HCT116 (cell line): Measurements from ENCODE around the gene IMPDH1. TPM values are rescaled to one million over a fixed set of nuclear protein-coding genes. Genes with fewer than 3 reads are reported as not detected.

Experiments used
- ATAC-seq: fragments of 200-7000 bp; cut with Tn5 transposase; 2 replicates; pipeline ENCODE4 v1.9.1; 2020; ENCODE audit warnings: mild to moderate bottlenecking, moderate library complexity
- BruUV-seq: library from RNA; stranded (reverse); fragments of 400-500 nt; replicated peaks from 2 replicates; lab custom pipeline; 2021; lab: Mats Ljungman, UMichigan
- CTCF ChIA-PET: fragments of 300-600 bp; sonication (Branson Sonifier 250); formaldehyde crosslinking; loops from one replicate; lab custom pipeline; 2021; ENCODE audit warnings: antibody characterized with exemption; lab: Charles Lee
- POLR2A ChIA-PET: fragments of 300-600, 350-600 bp; sonication (Branson Sonifier 250); formaldehyde crosslinking; loops from one replicate; lab custom pipeline; 2021; ENCODE audit warnings: antibody characterized with exemption; lab: Charles Lee
- RAD21 ChIA-PET, 2 experiments: fragments of 300-600 bp; sonication (Branson Sonifier 250); formaldehyde crosslinking; loops; one replicate each; lab custom pipeline; 2023; ENCODE audit warnings: low total read pairs in 2 of 2; ENCODE audit not compliant: uncharacterized antibody in 2 of 2, unreplicated experiment in 2 of 2, low non-redundant PET in 1 of 2; lab: Charles Lee
- DNase-seq: peaks from one replicate; pipeline ENCODE4 v3.0.0-alpha.2; 2010; ENCODE audit warnings: low read depth, low spot score
- H2AFZ ChIP-seq: fragments of 200-600 bp; shearing (Covaris generic), sonication (generic); 2 replicates; pipeline ENCODE4 v1.6.1; 2017; ENCODE audit warnings: low read depth, mixed run types, mixed read lengths, antibody characterized with exemption, low read length; ENCODE audit not compliant: poor library complexity, severe bottlenecking
- H3K27ac ChIP-seq: 2 replicates; pipeline ENCODE4 v1.5.1; 2012; ENCODE audit warnings: low read depth, low read length
- H3K27me3 ChIP-seq: fragments of 200-600 bp; sonication (generic); 2 replicates; pipeline ENCODE4 v1.6.1; 2016; ENCODE audit warnings: mixed run types, low read length, mixed read lengths; ENCODE audit not compliant: insufficient read depth
- H3K36me3 ChIP-seq, 2 experiments: fragments of 200-500 bp in 1 of 2; fragments of 200-600 bp in 1 of 2; sonication (Bioruptor generic) in 1 of 2; sonication (generic) in 1 of 2; 2 replicates each; pipeline versions ENCODE4 v1.5.1 to v1.6.1; 2014 to 2016; ENCODE audit warnings: low read length in 2 of 2, inconsistent platforms in 1 of 2, mixed read lengths in 1 of 2, mixed run types in 1 of 2; ENCODE audit not compliant: insufficient read depth in 2 of 2, control insufficient read depth in 1 of 2
- H3K4me1 ChIP-seq, 2 experiments: fragments of 200-600 bp in 1 of 2; sonication (generic) in 1 of 2; 2 replicates each; pipeline versions ENCODE4 v1.5.1 to v1.6.1; 2012 to 2017; ENCODE audit warnings: low read length in 2 of 2, inconsistent platforms in 1 of 2, mild to moderate bottlenecking in 1 of 2, mixed read lengths in 1 of 2, mixed run types in 1 of 2, moderate library complexity in 1 of 2; ENCODE audit not compliant: insufficient read depth in 2 of 2, control insufficient read depth in 1 of 2
- H3K4me2 ChIP-seq: fragments of 200-600 bp; sonication (generic); 2 replicates; pipeline ENCODE4 v1.6.1; 2017; ENCODE audit warnings: mixed run types, low read length, mixed read lengths
- H3K4me3 ChIP-seq, 2 experiments: fragments of 200-600 bp in 1 of 2; sonication (generic) in 1 of 2; replicated peaks in 1 of 2; 2 replicates each; pipeline ENCODE4 v1.5.1; 2011 to 2016; ENCODE audit warnings: low read length in 2 of 2, control low read depth in 1 of 2, low read depth in 1 of 2, mild to moderate bottlenecking in 1 of 2, mixed read lengths in 1 of 2, mixed run types in 1 of 2
- H3K79me2 ChIP-seq: fragments of 200-600 bp; sonication (generic); 2 replicates; pipeline ENCODE4 v1.6.1; 2017; ENCODE audit warnings: mild to moderate bottlenecking, mixed run types, low read length, moderate library complexity, mixed read lengths; ENCODE audit not compliant: insufficient read depth
- H3K9ac ChIP-seq: fragments of 200-600 bp; sonication (generic); 2 replicates; pipeline ENCODE4 v1.6.1; 2016; ENCODE audit warnings: low read length, mixed read lengths
- H3K9me2 ChIP-seq: fragments of 200-600 bp; sonication (generic), shearing (Covaris generic); 2 replicates; pipeline ENCODE4 v1.6.1; 2017; ENCODE audit warnings: mixed run types, mild to moderate bottlenecking, moderate library complexity; ENCODE audit not compliant: insufficient read depth
- H3K9me3 ChIP-seq, 2 experiments: fragments of 200-500 bp in 1 of 2; fragments of 200-600 bp in 1 of 2; sonication (Bioruptor generic) in 1 of 2; sonication (generic) in 1 of 2; 2 replicates each; pipeline ENCODE4 v1.6.1; 2014 to 2017; ENCODE audit warnings: low read length in 2 of 2, mixed read lengths in 2 of 2, inconsistent platforms in 1 of 2, low read depth in 1 of 2, mild to moderate bottlenecking in 1 of 2, mixed run types in 1 of 2, moderate library complexity in 1 of 2; ENCODE audit not compliant: control insufficient read depth in 1 of 2, insufficient read depth in 1 of 2
- H4K20me1 ChIP-seq: fragments of 200-600 bp; sonication (generic), shearing (Covaris generic); 2 replicates; pipeline ENCODE4 v1.6.1; 2017; ENCODE audit warnings: mixed run types, mild to moderate bottlenecking, moderate library complexity; ENCODE audit not compliant: insufficient read depth
- CBX3 ChIP-seq: IDR thresholded peaks from 2 replicates; pipeline ENCODE4 v1.6.1; 2012; ENCODE audit warnings: low read depth
- CEBPB ChIP-seq: IDR thresholded peaks from 2 replicates; pipeline ENCODE4 v1.6.1; 2012; ENCODE audit warnings: low read depth
- EGR1 ChIP-seq: IDR thresholded peaks from 2 replicates; pipeline ENCODE4 v1.6.1; 2012; ENCODE audit warnings: low read depth
- ELF1 ChIP-seq: IDR thresholded peaks from 2 replicates; pipeline ENCODE4 v1.6.1; 2012; ENCODE audit warnings: low read depth, borderline replicate concordance
- EZH2 ChIP-seq: fragments of 200-600 bp; sonication (generic); IDR thresholded peaks from 2 replicates; pipeline ENCODE4 v1.6.1; 2017; ENCODE audit warnings: antibody characterized with exemption, mixed run types
- EZH2phosphoT487 ChIP-seq: fragments of 200-600 bp; IDR thresholded peaks from 2 replicates; pipeline ENCODE4 v1.6.1; 2018; ENCODE audit warnings: antibody characterized with exemption, borderline replicate concordance
- FOSL1 ChIP-seq: IDR thresholded peaks from 2 replicates; pipeline ENCODE4 v1.6.1; 2012; ENCODE audit warnings: low read depth
- JUND ChIP-seq: IDR thresholded peaks from 2 replicates; pipeline ENCODE4 v1.6.1; 2012
- POLR2A ChIP-seq: IDR thresholded peaks from 2 replicates; pipeline ENCODE4 v1.7.0; 2011; ENCODE audit warnings: borderline replicate concordance; ENCODE audit not compliant: insufficient read depth, insufficient read length; ENCODE audit errors: extremely low read depth
- POLR2AphosphoS5 ChIP-seq: IDR thresholded peaks from 2 replicates; pipeline ENCODE4 v1.6.1; 2011; ENCODE audit warnings: mild to moderate bottlenecking, low read depth, low read length, moderate library complexity
- RAD21 ChIP-seq: IDR thresholded peaks from 2 replicates; pipeline ENCODE4 v1.6.1; 2012; ENCODE audit warnings: low read depth, mild to moderate bottlenecking
- SIN3A ChIP-seq: IDR thresholded peaks from 2 replicates; pipeline ENCODE4 v1.6.1; 2012; ENCODE audit warnings: low read depth
- SP1 ChIP-seq: IDR thresholded peaks from 2 replicates; pipeline ENCODE4 v1.6.1; 2012; ENCODE audit warnings: low read depth
- SRF ChIP-seq: IDR thresholded peaks from 2 replicates; pipeline ENCODE4 v1.6.1; 2012; ENCODE audit warnings: low read depth
- TCF7L2 ChIP-seq: IDR thresholded peaks from 2 replicates; pipeline ENCODE4 v1.7.0; 2011; ENCODE audit warnings: borderline replicate concordance, inconsistent platforms; ENCODE audit not compliant: insufficient read depth, insufficient read length; ENCODE audit errors: extremely low read depth
- YY1 ChIP-seq: IDR thresholded peaks from 2 replicates; pipeline ENCODE4 v1.6.1; 2011; ENCODE audit warnings: low read length, low read depth, moderate library complexity, mild to moderate bottlenecking; ENCODE audit not compliant: insufficient replicate concordance; ENCODE audit errors: extremely low read depth
- ZNF274 ChIP-seq: fragments of 200-500 bp; sonication (Bioruptor generic); IDR thresholded peaks from 2 replicates; pipeline ENCODE4 v1.6.1; 2014; ENCODE audit warnings: mild to moderate bottlenecking, low read depth, low read length, inconsistent platforms
- intact Hi-C: fragments of 100-400 bp; cut with micrococcal nuclease; formaldehyde crosslinking; loops from 2 replicates; pipeline ENCODE4 v1.10.0; 2022
- total RNA-seq: library from RNA; stranded (reverse); gene quantifications from one replicate; pipeline ENCODE4 v1.2.1, GENCODE V29; 2021; ENCODE audit not compliant: unreplicated experiment
- TF ChIP-seq, protein P1 (sequence below): IDR thresholded peaks from 2 replicates; pipeline ENCODE4 v1.6.1; 2012
- TF ChIP-seq, protein P2 (sequence below): IDR thresholded peaks from 2 replicates; pipeline ENCODE4 v1.6.1; 2012
- TF ChIP-seq, protein P3 (sequence below), 3 experiments: fragments of 200-600 bp in 1 of 3; sonication (generic) in 1 of 3; IDR thresholded peaks in 2 of 3; conservative IDR thresholded peaks in 1 of 3; 2 replicates each; pipeline ENCODE4 v1.5.1; 2012 to 2017; ENCODE audit warnings: low read depth in 2 of 3, low read length in 2 of 3, antibody characterized with exemption in 1 of 3, borderline replicate concordance in 1 of 3, control low read depth in 1 of 3, mild to moderate bottlenecking in 1 of 3, mixed read lengths in 1 of 3, mixed run types in 1 of 3, moderate library complexity in 1 of 3; ENCODE audit not compliant: insufficient read depth in 1 of 3

Gene IMPDH1
- total RNA-seq, 1 experiment from 2014 or later, result 98.2 TPM

DNA sequence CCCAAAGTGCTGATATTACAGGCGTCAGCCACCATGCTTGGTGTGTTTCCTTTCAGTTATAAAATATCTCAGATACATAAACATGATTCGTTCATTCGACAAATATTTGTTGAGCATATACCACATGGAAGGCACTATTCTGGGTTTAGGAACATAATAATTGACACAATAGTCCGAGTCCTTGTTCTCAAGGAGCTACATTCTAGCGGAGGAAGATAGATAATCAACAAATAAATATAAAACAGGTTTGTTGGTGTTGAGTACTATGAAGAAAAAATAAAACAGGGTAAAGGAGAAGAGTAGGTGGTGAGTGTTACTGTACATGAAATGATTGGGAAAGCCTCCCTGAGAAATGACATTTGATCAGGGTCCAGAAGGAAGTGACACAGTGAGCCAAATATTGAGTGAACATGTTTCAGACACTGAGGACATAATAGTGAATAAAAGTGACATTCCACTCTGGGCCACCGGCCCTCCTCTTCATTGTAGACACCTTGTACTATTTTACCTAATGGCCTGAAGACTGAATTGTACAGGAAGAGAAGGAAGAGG lies 39.0 kb upstream of the IMPDH1 start:
- Histone ChIP-seq H3K9ac (no peak overlapping the region), H3K4me1 (no peaks in the 10 kb centered on the region), H3K9me2 (no peaks in the 10 kb centered on the region), H3K4me3 (no peak overlapping the region), H3K9me3 (no peaks in the 10 kb centered on the region), H3K36me3 (no peaks in the 10 kb centered on the region), H3K27ac (no peak overlapping the region), H3K4me2 (no peak overlapping the region), H3K79me2 (no peaks in the 10 kb centered on the region), H4K20me1 (no peaks in the 10 kb centered on the region), H2AFZ (no peak overlapping the region), H3K27me3 (0 out of 2 replicates have a peak, but pooled peaks cover 4% of the 10 kb centered on the region)
- ChIA-PET POLR2A (no interaction called here), CTCF (interaction anchor here (1.1 kb wide), 1 partner anchor 11 kb away, joined by 3 read pairs; no protein-coding TSS in a partner anchor), RAD21 (no interaction called here)
- BruUV-seq, result no TSS peak
- TF ChIP-seq JUND (no peak), EZH2phosphoT487 (no peak), CBX3 (no peak), CEBPB (no peak), SRF (no peak), EZH2 (no peak), ELF1 (no peak)
- ATAC-seq (no peak), DNase-seq (no peak)
- intact Hi-C loops, result no loop called here

DNA sequence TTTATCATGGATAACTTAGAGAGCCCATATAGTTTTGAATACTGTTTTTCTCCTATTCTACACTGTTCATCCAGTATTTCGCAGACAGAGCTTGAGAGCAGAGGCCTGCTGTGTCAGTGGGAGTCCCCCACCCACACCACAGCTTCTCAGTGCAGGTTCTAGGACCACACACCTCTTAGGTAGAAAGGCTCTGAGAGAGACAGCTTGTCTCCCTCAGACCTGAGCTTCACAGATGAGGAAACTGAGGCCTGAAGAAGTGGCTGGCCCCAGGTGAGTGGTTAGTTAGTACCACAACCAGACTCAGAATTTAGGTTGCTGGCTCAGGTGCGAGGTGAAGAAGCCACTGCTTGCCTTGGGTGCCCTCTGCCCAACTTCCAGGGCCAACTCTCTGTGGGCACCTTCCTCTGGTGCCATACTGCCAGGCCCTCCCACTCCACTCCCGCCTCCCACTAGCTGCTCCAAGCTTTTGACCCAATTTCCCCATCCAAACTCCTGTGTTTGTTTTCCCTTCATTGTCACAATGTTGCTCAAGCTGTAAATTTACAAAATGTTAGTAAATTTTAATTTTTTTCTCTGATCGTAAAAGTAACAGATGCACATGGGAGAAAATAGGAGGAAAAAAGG lies 38.3 kb upstream of the IMPDH1 start:
- Histone ChIP-seq H3K9me3 (no peaks in the 10 kb centered on the region), H3K9me2 (no peaks in the 10 kb centered on the region), H3K4me3 (no peak overlapping the region), H3K9ac (no peak overlapping the region), H3K36me3 (no peaks in the 10 kb centered on the region), H3K27me3 (0 out of 2 replicates have a peak, but pooled peaks cover 4% of the 10 kb centered on the region), H3K27ac (no peak overlapping the region), H3K4me2 (no peak overlapping the region), H2AFZ (no peak overlapping the region), H3K79me2 (no peaks in the 10 kb centered on the region), H3K4me1 (no peaks in the 10 kb centered on the region), H4K20me1 (no peaks in the 10 kb centered on the region)
- ChIA-PET RAD21 (no interaction called here), CTCF (interaction anchor here (1.1 kb wide), 1 partner anchor 12 kb away, joined by 3 read pairs; no protein-coding TSS in a partner anchor), POLR2A (no interaction called here)
- ATAC-seq (no peak), DNase-seq (no peak)
- BruUV-seq, result no TSS peak
- intact Hi-C loops, result no loop called here
- no peak for TF ChIP-seq CEBPB
- TF ChIP-seq, protein P1, sequence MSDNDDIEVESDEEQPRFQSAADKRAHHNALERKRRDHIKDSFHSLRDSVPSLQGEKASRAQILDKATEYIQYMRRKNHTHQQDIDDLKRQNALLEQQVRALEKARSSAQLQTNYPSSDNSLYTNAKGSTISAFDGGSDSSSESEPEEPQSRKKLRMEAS, result no peak
- TF ChIP-seq RAD21, result no peak
- no peak for TF ChIP-seq TCF7L2
- TF ChIP-seq ZNF274, result no peak
- TF ChIP-seq, protein P2, sequence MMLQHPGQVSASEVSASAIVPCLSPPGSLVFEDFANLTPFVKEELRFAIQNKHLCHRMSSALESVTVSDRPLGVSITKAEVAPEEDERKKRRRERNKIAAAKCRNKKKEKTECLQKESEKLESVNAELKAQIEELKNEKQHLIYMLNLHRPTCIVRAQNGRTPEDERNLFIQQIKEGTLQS, result no peak
- no peak for TF ChIP-seq JUND
- no peak for TF ChIP-seq CBX3
- TF ChIP-seq EZH2phosphoT487, result no peak
- TF ChIP-seq POLR2A, result no peak
- TF ChIP-seq, protein P3, sequence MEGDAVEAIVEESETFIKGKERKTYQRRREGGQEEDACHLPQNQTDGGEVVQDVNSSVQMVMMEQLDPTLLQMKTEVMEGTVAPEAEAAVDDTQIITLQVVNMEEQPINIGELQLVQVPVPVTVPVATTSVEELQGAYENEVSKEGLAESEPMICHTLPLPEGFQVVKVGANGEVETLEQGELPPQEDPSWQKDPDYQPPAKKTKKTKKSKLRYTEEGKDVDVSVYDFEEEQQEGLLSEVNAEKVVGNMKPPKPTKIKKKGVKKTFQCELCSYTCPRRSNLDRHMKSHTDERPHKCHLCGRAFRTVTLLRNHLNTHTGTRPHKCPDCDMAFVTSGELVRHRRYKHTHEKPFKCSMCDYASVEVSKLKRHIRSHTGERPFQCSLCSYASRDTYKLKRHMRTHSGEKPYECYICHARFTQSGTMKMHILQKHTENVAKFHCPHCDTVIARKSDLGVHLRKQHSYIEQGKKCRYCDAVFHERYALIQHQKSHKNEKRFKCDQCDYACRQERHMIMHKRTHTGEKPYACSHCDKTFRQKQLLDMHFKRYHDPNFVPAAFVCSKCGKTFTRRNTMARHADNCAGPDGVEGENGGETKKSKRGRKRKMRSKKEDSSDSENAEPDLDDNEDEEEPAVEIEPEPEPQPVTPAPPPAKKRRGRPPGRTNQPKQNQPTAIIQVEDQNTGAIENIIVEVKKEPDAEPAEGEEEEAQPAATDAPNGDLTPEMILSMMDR (IDR thresholded peaks at IDR 0.05 in 2 of 3, conservative IDR thresholded peaks at IDR 0.05 in 1 of 3; ENCODE audit: borderline replicate concordance in 1 of 3, insufficient read depth in 1 of 3, low read depth in 2 of 3, low read length in 2 of 3), result no peak
- TF ChIP-seq SP1, result no peak
- TF ChIP-seq FOSL1, result no peak
- no peak for TF ChIP-seq POLR2AphosphoS5
- no peak for TF ChIP-seq SIN3A
- no peak for TF ChIP-seq EGR1
- no peak for TF ChIP-seq SRF
- no peak for TF ChIP-seq YY1
